Stromal cell of bone marrow (primary cell): ENCODE data around the gene FPR3.
"Not testable (repeated sequence)": the region's sequence is repeated elsewhere in the genome, so short reads cannot be mapped to it uniquely, and the experiment has no call there.

Experiments used
- DNase-seq: peaks from one replicate; pipeline ENCODE4 v3.0.0-alpha.2; 2012; ENCODE audit warnings: low read depth

FPR3 gene

DNA sequence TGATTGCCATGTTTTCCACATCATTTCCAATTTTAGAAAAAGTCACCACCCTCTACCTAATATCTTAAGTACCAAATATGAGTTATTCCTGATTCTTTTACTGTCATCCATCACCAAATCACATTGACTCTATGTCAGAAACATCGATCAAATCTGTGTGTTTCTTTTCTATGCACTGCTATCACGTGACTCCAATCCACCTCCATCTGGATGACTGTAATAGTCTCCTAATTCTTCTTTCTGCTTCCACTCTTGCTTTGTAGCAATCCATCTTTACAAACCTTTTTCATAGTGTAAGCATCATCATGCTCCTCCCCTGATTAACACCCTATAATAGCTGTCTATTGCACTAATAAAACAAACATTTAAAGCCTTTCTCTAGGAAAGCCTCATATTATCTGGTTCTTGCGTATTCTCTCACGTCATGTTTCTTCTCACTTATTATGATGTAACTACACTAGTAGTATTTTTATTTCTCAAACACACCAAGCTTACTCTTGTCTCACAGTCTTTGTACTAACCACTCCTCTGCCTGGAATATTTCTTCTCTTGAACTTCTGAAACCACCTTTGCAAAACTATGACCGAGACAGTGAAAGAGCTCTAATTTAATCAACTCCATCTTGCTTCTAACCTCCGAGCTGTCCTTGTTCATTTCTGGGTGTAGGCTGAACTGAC is 10.7 kb upstream of the FPR3 start:
- DNase-seq, result no peak

DNA sequence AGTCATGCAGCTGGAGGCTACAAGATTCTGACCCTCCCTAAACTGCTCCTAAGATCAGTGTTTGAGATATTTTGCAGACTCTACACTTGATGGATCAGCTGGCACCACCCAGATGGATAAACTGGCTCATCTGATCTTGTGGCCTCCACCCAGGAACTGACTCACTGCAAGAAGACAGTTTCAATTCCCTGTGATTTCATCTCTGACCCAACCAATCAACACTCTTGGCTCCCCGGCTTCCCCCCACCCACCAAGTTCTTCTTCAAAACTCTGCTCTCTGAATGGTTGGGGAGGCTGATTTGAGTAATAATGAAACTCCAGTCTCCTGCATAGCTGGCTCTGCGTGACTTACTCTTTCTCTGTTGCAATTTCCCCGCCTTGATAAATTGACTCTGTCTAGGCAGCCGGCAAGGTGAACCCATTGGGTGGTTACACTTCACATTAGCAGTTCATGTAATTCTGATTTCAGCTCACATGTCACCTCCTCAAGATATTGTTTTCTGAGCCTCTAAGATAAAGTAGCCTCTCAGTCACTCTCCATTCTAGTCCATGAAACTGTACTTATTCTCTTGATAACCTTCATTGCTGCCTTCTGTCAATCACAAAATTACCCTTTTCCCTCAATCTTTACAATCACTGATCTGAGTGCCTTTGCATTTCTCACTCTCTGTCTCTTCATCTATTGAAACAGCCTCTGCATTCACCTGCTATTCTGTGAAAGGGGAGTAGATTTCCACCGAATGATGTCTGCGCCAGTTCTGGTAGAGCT is 9.9 kb upstream of the FPR3 start:
- peak; percentile 93 for DNase-seq

- DNase-seq, result no peak
Measured at GRCh38 chr19:51786646-51787494, 8.1 kb upstream of the FPR3 start.

DNA sequence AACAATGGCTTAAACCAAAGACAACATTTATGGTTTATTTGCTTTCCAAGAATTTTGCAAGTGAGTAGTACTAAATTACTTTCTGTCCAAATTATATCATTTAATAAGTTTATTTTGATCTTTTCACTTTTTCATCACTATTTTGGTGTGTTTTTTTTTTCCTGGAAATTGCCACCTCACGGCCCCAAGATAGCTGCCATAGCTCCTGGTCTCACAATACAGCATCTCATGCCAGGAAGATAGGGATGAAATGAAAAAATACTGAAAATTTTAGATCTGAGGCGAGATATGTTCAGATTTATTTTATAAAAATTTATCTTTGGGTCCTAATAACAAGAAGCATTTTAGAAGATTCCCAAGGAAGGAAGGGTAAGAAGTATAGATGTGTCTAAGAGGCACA is 6.9 kb upstream of the FPR3 start:
- no peak for DNase-seq

DNA sequence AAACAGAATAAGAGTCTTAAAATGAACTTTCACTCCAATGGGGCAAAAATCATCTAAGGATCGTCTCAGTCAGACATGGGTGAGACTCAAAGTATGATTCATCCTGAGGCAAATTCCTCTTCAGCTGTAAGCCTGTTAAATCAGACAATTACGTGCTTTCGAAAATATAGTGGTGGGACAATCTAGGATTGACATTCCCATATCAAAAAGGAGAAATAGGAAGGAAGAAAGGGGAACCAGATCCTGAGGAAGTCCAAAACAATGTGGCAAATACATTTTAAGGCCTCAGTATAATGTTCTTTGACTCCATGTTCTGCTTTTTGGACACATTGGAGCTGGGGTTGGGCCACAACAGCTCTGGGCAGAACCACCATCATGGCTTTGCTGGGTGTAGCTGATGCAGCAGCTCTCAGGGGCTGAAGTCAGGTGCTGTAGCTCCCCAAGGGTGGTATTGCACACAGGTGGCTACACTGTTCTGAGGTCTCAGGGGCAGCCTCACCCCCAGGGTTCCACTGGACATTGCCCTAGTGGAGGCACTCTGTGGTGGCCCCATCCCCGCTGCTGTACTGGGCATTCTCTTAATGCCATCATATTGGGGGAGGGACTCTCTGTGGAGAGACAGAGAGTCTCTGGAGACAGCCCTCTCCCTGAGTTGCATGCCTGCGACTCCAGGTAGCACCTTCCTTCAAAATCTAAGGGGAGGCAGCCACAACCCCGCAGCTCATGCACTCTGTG is 5.7 kb upstream of the FPR3 start:
- DNase-seq, result no peak

GRCh38 chr19:51792932-51793331 is 2.0 kb upstream of the FPR3 start:
- DNase-seq, result no peak

- no peak for DNase-seq
Measured at GRCh38 chr19:51793994-51794393, 963 bp upstream of the FPR3 start.

DNA sequence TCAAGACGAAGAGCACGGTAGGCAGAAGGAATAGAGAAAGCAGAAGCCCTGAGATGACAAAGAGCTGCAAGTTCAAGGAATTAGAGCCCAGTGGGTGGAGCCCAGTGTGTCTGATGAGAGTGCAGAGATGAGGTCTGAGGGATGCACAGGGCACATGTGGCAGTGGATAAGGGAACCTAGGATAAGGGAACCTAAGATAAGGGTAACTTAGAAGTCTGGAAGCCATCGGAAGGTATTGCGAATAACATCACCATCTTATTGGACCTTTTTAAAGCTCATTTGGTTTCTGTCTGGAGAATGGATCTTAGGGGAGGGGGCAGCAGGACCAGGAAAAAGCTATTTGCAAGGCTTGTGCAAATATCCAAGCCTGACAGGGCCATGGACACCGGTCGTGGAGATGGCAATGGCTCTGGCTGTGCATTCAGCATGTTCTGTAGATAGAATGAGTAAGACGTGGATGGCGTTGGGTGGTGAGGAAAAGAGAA is 1.3 kb downstream of the FPR3 start:
- DNase-seq, result no peak

DNA sequence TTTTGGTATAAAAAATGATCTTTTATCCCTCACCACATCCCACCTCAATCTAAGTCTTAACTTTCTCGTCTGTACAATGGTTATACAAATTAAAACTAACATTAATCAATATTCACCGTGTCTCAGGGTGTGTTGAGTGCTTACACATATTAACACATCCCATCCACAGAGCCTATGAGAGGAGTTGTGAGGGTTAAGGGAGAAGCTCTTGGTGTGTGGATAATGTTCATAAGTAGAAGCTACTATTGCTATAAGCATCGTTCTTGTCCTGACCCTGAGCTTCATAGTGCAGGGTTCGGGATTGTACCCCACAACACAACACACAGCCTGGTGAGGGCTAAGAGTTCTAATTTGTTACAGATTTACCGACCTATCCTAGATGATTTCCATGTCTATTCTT is 2.5 kb downstream of the FPR3 start:
- DNase-seq, result no peak

- DNase-seq, result no peak
Measured at GRCh38 chr19:51798062-51798461, 3.1 kb downstream of the FPR3 start.

- DNase-seq, result peak; percentile 97
Measured at GRCh38 chr19:51799034-51799773, 4.2 kb downstream of the FPR3 start.

DNA sequence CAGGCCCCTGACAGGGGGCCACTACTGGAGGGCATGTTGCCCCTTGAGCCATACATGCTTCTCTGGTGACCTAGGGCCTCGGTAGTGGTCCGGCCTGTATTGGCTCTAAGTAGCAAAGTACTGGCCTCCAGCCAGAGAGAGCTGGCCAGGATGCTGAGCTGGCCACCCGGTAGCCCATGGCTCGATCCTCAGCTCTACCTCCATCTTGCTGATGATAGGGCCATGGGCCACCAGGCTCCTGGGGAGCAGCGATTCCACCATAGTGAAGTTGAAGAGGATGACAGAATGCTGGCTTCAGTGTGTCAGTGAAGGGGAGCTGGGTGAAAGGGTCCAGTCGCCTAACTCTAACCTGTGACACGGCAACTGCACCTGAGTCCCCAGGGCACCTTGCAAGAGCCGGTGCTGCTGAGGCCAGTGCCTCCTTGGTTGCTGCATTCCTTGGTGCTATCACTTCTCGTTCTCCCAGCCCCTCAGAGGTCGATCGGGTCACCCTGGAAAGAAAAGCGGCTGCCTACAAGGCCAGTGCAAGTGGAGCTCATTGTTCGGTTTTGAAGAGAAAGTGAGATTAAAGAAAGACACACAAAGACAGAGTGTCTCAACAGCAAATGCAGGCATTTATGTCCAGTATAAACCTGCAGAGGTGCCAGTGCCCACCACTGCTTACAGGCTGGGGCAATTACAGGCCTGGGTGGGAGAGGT is 5.0 kb downstream of the FPR3 start:
- no peak for DNase-seq

GRCh38 chr19:51800473-51801244 is 5.7 kb downstream of the FPR3 start:
- no peak for DNase-seq

GRCh38 chr19:51802775-51803174 is 7.8 kb downstream of the FPR3 start:
- DNase-seq, result no peak

DNA sequence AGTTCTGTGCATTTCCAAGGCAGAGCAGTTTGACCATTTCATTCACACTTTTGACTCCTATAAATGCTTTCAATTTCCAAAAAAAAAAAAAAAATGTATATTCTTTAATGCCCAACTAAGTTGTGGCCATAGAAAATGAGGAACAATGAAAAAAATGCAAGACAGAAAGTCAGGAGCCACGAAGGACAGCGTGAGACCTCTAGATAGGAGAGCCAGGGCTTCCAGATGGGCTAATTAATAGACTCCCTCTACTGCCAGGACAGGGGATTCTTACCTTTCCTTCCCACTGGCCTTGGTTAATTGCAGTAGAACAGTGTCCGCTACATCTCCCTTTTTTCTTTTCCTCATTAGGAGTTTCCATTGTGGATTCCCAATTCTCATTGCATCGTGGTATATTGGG is 8.6 kb downstream of the FPR3 start:
- DNase-seq, result no peak

DNA sequence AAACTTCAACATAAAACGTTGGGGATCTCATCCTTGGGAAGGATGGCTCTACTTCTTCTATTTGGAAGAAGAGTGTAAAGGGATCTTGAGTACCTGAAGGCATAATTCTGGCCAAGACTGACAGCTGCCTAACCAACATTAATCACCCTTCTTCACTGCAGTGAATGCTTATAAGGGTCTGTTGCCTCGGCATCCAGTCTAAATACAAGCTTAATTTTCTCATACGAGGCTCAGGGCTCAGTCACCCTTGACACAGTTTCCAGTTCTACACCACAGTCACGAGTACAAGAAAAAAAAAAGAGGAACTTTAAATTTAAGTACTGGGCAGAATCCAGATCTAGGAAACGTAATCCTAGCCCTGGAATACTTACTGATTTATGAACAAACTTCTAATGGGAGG is 9.0 kb downstream of the FPR3 start:
- no peak for DNase-seq

GRCh38 chr19:51804789-51805188 is 9.8 kb downstream of the FPR3 start:
- DNase-seq, result not testable (repeated sequence)

- DNase-seq, result not testable (repeated sequence)
Measured at GRCh38 chr19:51805396-51805795, 10.4 kb downstream of the FPR3 start.

DNA sequence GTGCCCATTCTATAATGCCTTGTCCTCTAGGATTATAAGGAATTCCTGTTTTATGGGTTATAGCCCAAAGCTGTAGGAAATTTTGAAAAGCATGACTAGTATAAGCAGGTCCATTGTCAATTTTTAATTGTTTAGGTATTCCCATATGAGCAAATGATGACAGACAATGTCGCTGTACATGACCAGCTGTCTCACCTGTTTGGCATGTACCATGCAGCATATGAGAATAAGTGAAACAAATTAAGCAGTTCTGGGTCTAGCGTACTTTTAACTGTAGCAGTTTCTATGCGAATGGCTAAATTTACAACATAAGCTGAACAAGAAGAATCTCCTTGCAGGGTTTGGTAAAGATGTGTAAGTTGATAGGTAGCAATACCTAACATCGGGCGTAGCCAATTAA is 11.6 kb downstream of the FPR3 start:
- not testable (repeated sequence) for DNase-seq
